SH-SY5Y (cell line): ENCODE data around the gene GREB1L.

Experiments used
- GATA2 ChIP-seq: IDR thresholded peaks from 2 replicates; pipeline ENCODE4 v1.6.1; 2011; ENCODE audit warnings: mild to moderate bottlenecking, low read depth, low read length
- GATA3 ChIP-seq: IDR thresholded peaks from 2 replicates; pipeline ENCODE4 v1.6.1; 2011; ENCODE audit warnings: low read depth, mild to moderate bottlenecking, low read length, moderate library complexity

DNA sequence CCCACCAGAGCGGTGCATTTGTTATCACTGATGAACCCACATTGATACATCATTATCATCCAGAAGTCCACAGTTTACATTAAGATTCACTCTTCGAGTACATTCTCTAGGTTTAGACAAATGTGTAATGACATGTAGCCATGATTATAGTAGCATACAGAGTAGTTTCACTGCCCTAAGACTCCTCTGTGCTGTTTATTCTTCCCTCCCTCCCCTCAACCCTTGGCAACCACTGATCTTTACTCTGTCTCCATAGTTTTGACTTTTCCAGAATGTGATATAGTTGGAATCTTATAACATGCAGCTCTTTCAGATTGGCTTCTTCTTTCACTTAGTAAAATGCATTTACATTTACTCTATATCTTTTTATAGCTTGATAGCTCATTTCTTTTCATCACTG lies 31.2 kb upstream of the GREB1L start:
- TF ChIP-seq GATA2, result no peak
- no peak for TF ChIP-seq GATA3
